ENCODE results near the gene TMEM248. TPM values are rescaled to one million over a fixed set of nuclear protein-coding genes. Genes with fewer than 3 reads are reported as not detected.
A peak's percentile ranks its signal among the peaks of the same experiment; 100 is the strongest.
"Not testable (repeated sequence)": the region's sequence is repeated elsewhere in the genome, so short reads cannot be mapped to it uniquely, and the experiment has no call there.

The TMEM248 gene
- total and polyA plus RNA-seq, 2 experiments from 2014 or later, result 40.2 to 73.7 TPM

- TF ChIP-seq CTCF (conservative IDR thresholded peaks at IDR 0.05; ENCODE audit: low read depth in 2 of 2) (no peak), REST (IDR thresholded peaks at IDR 0.05; ENCODE audit: unreplicated experiment) (no peak), JUNB (IDR thresholded peaks at IDR 0.05; ENCODE audit: unreplicated experiment) (no peak), ETS1 (IDR thresholded peaks at IDR 0.05) (no peak), POLR2AphosphoS5 (IDR thresholded peaks at IDR 0.05; ENCODE audit: low read depth) (no peak)
These were observed 49.3 kb downstream of the TMEM248 start (continued) for GRCh38 chr7:66970310-66970709.

GRCh38 chr7:66974986-66975590 lies 54.1 kb downstream of the TMEM248 start:
- Histone ChIP-seq H3K4me3 (no peak overlapping the region), H3K4me2 (no peak overlapping the region), H3K4me1 (ENCODE audit: insufficient read depth) (no peaks in the 10 kb centered on the region), H3F3A (replicated peaks; ENCODE audit: low read depth) (no peaks in the 10 kb centered on the region), H3K27me3 (ENCODE audit: insufficient read depth) (no peaks in the 10 kb centered on the region), H2AFZ (peak overlapping the region; percentile 78; the same call in 1 of the 2 replicates), H3K27ac (ENCODE audit: low read depth) (peak overlapping the region; percentile 57; the same call in 1 of the 2 replicates), H3K36me3 (ENCODE audit: insufficient read depth) (no peaks in the 10 kb centered on the region; the same call in 1 of the 2 replicates), H4K20me1 (replicated peaks; ENCODE audit: insufficient read depth) (no peaks in the 10 kb centered on the region), H3K9me2 (ENCODE audit: insufficient read depth) (no peaks in the 10 kb centered on the region), H3K79me2 (replicated peaks; ENCODE audit: insufficient read depth) (no peaks in the 10 kb centered on the region)
- no peak for TF ChIP-seq REST (IDR thresholded peaks at IDR 0.05; ENCODE audit: unreplicated experiment)
- TF ChIP-seq STAT1 (IDR thresholded peaks at IDR 0.05; ENCODE audit: unreplicated experiment), result no peak
- no peak for TF ChIP-seq ZNF114 (CRISPR knock-in tag; IDR thresholded peaks at IDR 0.05)
- TF ChIP-seq EZH2 (IDR thresholded peaks at IDR 0.05; ENCODE audit: low read depth, unreplicated experiment), result no peak
- TF ChIP-seq CREB1 (CRISPR knock-in tag; IDR thresholded peaks at IDR 0.05; ENCODE audit: low read depth), result no peak
- DNase-seq (ENCODE audit: low spot score), result peak; percentile 48
- peaks cover 1% of the 10 kb centered on the region for H3K27me3 Mint-ChIP-seq (ENCODE audit: insufficient read depth, low read depth, poor library complexity)
- no peaks in the 10 kb centered on the region; the same call in 2 of the 3 replicates for H3K36me3 Mint-ChIP-seq (ENCODE audit: low read depth)
- peaks cover 1% of the 10 kb centered on the region; the same call in 1 of the 3 replicates for H3K4me1 Mint-ChIP-seq
- H3K4me3 Mint-ChIP-seq, result no peak overlapping the region
- no peak overlapping the region for H3K27ac Mint-ChIP-seq
- peak; percentile 44 for ATAC-seq
- H3K9me3 Mint-ChIP-seq, result peaks cover 9% of the 10 kb centered on the region; the same call in 2 of the 3 replicates

- peaks cover 19% of the 10 kb centered on the region for H3K9me3 Mint-ChIP-seq
- not testable (repeated sequence) for H2AFZ ChIP-seq; H3K27me3 ChIP-seq (ENCODE audit: insufficient read depth); H3K79me2 ChIP-seq (replicated peaks; ENCODE audit: insufficient read depth); H3K4me3 ChIP-seq; H3K27ac Mint-ChIP-seq; H3K4me2 ChIP-seq; DNase-seq (ENCODE audit: low spot score); H3F3A ChIP-seq (replicated peaks; ENCODE audit: low read depth); H3K4me1 ChIP-seq (ENCODE audit: insufficient read depth); H3K27ac ChIP-seq (ENCODE audit: low read depth); ATAC-seq; H3K27me3 Mint-ChIP-seq (ENCODE audit: insufficient read depth, low read depth, poor library complexity); H4K20me1 ChIP-seq (replicated peaks; ENCODE audit: insufficient read depth); H3K36me3 Mint-ChIP-seq (ENCODE audit: low read depth); H3K36me3 ChIP-seq (ENCODE audit: insufficient read depth); H3K4me1 Mint-ChIP-seq; H3K9me2 ChIP-seq (ENCODE audit: insufficient read depth); H3K4me3 Mint-ChIP-seq
These were observed 57.3 kb downstream of the TMEM248 start for GRCh38 chr7:66978312-66978711.
